ENCODE results near the gene SLC38A11.
A peak's percentile ranks its signal among the peaks of the same experiment; 100 is the strongest.

The SLC38A11 gene

DNA sequence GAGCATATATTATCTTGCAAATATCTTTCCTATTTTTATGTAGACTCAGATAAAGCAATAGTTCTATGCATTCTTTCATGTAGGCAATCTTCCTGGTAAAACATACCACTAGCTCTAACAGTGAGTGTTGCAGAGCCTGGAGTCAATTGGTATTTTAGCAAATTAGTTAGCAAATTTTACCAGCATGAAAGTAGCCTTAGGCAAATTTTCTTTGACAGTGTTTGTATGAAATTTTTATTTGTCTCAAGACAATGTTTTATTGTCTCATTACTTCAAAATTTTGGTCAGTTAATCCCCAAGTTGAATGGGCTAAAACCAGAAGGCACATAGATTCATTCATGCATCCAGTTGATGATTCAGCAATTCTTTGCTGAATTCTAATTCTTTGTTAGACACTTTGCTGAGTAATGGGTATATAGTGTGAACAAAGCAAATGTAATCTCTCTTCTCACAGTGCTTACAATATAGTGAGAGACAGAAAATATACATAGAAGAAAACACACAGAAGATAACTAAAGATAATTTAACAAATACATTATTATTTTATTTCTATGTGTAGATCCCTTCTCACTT is 27.1 kb downstream of the SLC38A11 start:
- H3K9me3 Mint-ChIP-seq = no peaks in the 10 kb centered on the region
- ATAC-seq (replicated peaks; ENCODE audit: extremely low read depth, poor library complexity, severe bottlenecking) = no peak
- DNase-seq (ENCODE audit: low spot score in 2 of 2) = no peak
- H3K4me3 Mint-ChIP-seq = no peak overlapping the region
- peaks cover 2% of the 10 kb centered on the region for H3K36me3 Mint-ChIP-seq (ENCODE audit: insufficient read depth)
- H3K27ac Mint-ChIP-seq (ENCODE audit: low read depth) = no peak overlapping the region
- H3K27me3 Mint-ChIP-seq = no peaks in the 10 kb centered on the region
- H3K4me1 Mint-ChIP-seq = no peaks in the 10 kb centered on the region

DNA sequence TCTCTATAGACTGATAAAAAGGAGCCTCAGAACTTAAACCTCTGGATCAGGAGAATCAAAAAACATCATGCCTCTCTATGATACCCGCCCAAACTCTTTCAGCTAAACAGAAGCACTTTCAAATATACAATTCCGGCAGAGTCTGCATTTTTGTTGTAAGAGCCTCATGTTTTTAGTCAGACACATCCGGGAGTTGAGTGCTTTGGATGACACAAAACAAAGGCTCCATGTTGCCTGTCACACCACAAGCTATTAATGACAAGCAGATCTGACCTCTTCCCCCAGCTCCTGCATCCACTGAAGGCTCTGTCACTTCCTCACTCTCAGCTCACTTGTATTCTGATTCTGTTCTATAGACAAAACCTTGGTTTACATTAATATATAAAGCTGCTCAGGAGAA is 33.2 kb downstream of the SLC38A11 start:
- DNase-seq (ENCODE audit: low spot score in 2 of 2) (no peak), ATAC-seq (replicated peaks; ENCODE audit: extremely low read depth, poor library complexity, severe bottlenecking) (no peak)
- Mint-ChIP-seq H3K4me3 (no peak overlapping the region), H3K4me1 (no peaks in the 10 kb centered on the region), H3K27me3 (no peaks in the 10 kb centered on the region), H3K27ac (ENCODE audit: low read depth) (no peak overlapping the region), H3K9me3 (peaks cover 12% of the 10 kb centered on the region), H3K36me3 (ENCODE audit: insufficient read depth) (peaks cover 4% of the 10 kb centered on the region)

- no peak overlapping the region for H3K27ac Mint-ChIP-seq (ENCODE audit: low read depth)
- no peak for ATAC-seq (replicated peaks; ENCODE audit: extremely low read depth, poor library complexity, severe bottlenecking)
- no peak overlapping the region for H3K4me3 Mint-ChIP-seq
- no peaks in the 10 kb centered on the region for H3K27me3 Mint-ChIP-seq
- no peaks in the 10 kb centered on the region for H3K4me1 Mint-ChIP-seq
- H3K36me3 Mint-ChIP-seq (ENCODE audit: insufficient read depth) = peaks cover 4% of the 10 kb centered on the region
- DNase-seq (ENCODE audit: low spot score in 2 of 2) = no peak
- H3K9me3 Mint-ChIP-seq = peaks cover 12% of the 10 kb centered on the region
These were observed 34.9 kb downstream of the SLC38A11 start for GRCh38 chr2:164920430-164920829.

GRCh38 chr2:164917296-164917903 is 37.9 kb downstream of the SLC38A11 start:
- Mint-ChIP-seq H3K4me3 (no peak overlapping the region), H3K4me1 (no peaks in the 10 kb centered on the region), H3K9me3 (peaks cover 18% of the 10 kb centered on the region), H3K27me3 (no peaks in the 10 kb centered on the region), H3K27ac (ENCODE audit: low read depth) (no peak overlapping the region), H3K36me3 (ENCODE audit: insufficient read depth) (peaks cover 2% of the 10 kb centered on the region)
- ATAC-seq (replicated peaks; ENCODE audit: extremely low read depth, poor library complexity, severe bottlenecking) (no peak), DNase-seq (ENCODE audit: low spot score in 2 of 2) (no peak)

GRCh38 chr2:164915566-164915965 is 39.8 kb downstream of the SLC38A11 start:
- Mint-ChIP-seq H3K4me3 (no peak overlapping the region), H3K27ac (ENCODE audit: low read depth) (no peak overlapping the region), H3K4me1 (no peaks in the 10 kb centered on the region), H3K27me3 (no peaks in the 10 kb centered on the region), H3K9me3 (peaks cover 14% of the 10 kb centered on the region), H3K36me3 (ENCODE audit: insufficient read depth) (peaks cover 2% of the 10 kb centered on the region)
- DNase-seq (ENCODE audit: low spot score in 2 of 2) (no peak), ATAC-seq (replicated peaks; ENCODE audit: extremely low read depth, poor library complexity, severe bottlenecking) (no peak)

GRCh38 chr2:164913640-164914350 is 41.5 kb downstream of the SLC38A11 start:
- Mint-ChIP-seq H3K4me3 (no peak overlapping the region), H3K4me1 (no peaks in the 10 kb centered on the region), H3K27ac (ENCODE audit: low read depth) (no peak overlapping the region), H3K27me3 (no peaks in the 10 kb centered on the region), H3K36me3 (ENCODE audit: insufficient read depth) (no peaks in the 10 kb centered on the region), H3K9me3 (peaks cover 14% of the 10 kb centered on the region)
- ATAC-seq (replicated peaks; ENCODE audit: extremely low read depth, poor library complexity, severe bottlenecking) (no peak), DNase-seq (ENCODE audit: low spot score in 2 of 2) (no peak)

GRCh38 chr2:164913011-164913410 is 42.3 kb downstream of the SLC38A11 start:
- Mint-ChIP-seq H3K4me1 (no peaks in the 10 kb centered on the region), H3K36me3 (ENCODE audit: insufficient read depth) (no peaks in the 10 kb centered on the region), H3K27ac (ENCODE audit: low read depth) (no peak overlapping the region), H3K4me3 (no peak overlapping the region), H3K27me3 (no peaks in the 10 kb centered on the region), H3K9me3 (peaks cover 14% of the 10 kb centered on the region)
- ATAC-seq (replicated peaks; ENCODE audit: extremely low read depth, poor library complexity, severe bottlenecking) = no peak
- DNase-seq (ENCODE audit: low spot score in 2 of 2) = no peak

GRCh38 chr2:164911832-164912231 is 43.5 kb downstream of the SLC38A11 start:
- Mint-ChIP-seq H3K4me3 (no peak overlapping the region), H3K9me3 (peaks cover 8% of the 10 kb centered on the region), H3K27ac (ENCODE audit: low read depth) (no peak overlapping the region), H3K36me3 (ENCODE audit: insufficient read depth) (no peaks in the 10 kb centered on the region), H3K4me1 (no peaks in the 10 kb centered on the region), H3K27me3 (no peaks in the 10 kb centered on the region)
- ATAC-seq (replicated peaks; ENCODE audit: extremely low read depth, poor library complexity, severe bottlenecking) = no peak
- DNase-seq (ENCODE audit: low spot score in 2 of 2) = no peak

DNA sequence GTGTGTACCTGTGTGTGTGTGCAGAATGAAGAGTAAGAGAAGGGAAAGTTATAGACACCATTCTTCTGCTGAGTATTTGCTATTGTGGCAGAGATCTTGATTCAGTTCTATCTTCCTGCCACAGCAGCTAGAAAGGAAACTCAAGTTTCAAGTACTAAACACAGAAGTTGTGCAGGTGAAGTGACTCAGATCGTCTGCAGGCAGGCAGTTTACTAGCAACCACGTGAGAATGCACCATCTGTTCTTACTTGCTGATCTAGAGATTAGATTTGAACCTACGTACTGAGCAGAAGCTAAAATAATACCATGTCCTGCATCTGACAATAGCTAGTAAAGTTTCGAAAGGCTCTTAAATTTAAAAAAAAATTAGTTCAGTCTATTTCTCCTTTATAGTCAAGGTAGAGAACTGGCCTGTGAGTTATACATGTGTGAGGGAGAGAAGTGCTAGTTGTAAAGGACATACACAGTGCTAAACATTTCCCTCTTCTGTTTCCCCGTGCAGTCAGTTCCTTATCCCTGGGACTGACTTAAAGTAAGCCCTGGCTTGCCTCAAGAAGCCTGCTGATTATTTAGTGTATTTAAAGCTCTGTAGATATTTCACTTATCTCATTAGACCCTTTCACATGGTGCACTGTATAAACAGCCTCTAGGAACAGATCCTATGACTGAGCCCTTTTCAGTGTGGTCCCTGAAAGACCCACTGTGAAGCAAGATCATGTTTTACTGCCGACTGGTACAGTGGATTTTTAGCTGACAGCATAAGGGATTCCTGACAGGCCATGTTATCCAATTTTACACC is 45.0 kb downstream of the SLC38A11 start:
- peaks cover 8% of the 10 kb centered on the region for H3K9me3 Mint-ChIP-seq
- no peak for ATAC-seq (replicated peaks; ENCODE audit: extremely low read depth, poor library complexity, severe bottlenecking)
- no peaks in the 10 kb centered on the region for H3K27me3 Mint-ChIP-seq
- DNase-seq (ENCODE audit: low spot score in 2 of 2) = no peak
- H3K4me3 Mint-ChIP-seq = no peak overlapping the region
- H3K4me1 Mint-ChIP-seq = no peaks in the 10 kb centered on the region
- H3K36me3 Mint-ChIP-seq (ENCODE audit: insufficient read depth) = no peaks in the 10 kb centered on the region
- H3K27ac Mint-ChIP-seq (ENCODE audit: low read depth) = no peak overlapping the region

GRCh38 chr2:164906947-164907346 is 48.4 kb downstream of the SLC38A11 start:
- Mint-ChIP-seq H3K27me3 (no peaks in the 10 kb centered on the region), H3K4me1 (no peaks in the 10 kb centered on the region), H3K36me3 (ENCODE audit: insufficient read depth) (no peaks in the 10 kb centered on the region), H3K27ac (ENCODE audit: low read depth) (no peak overlapping the region), H3K9me3 (no peaks in the 10 kb centered on the region), H3K4me3 (no peak overlapping the region)
- no peak for ATAC-seq (replicated peaks; ENCODE audit: extremely low read depth, poor library complexity, severe bottlenecking)
- DNase-seq (ENCODE audit: low spot score in 2 of 2) = no peak

DNA sequence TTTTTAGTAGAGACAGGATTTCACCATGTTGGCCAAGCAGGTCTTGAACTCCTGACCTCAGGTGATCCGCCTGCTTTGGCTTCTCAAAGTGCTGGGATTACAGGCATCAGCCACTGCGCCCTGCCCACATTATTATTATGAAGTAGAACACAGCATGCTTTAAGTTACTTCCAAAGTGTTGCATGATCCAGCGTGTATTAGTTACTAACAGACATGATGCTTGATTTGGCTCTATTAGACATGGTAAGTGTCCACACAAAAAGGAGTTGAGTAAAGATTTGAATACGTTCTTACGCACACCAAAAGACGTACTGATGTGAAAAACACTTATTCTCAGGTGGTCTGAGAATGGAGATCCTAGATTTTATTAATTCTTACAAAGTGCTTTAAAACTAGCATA is 50.0 kb downstream of the SLC38A11 start:
- peak overlapping the region; percentile 32 for H3K27ac Mint-ChIP-seq (ENCODE audit: low read depth)
- no peaks in the 10 kb centered on the region for H3K36me3 Mint-ChIP-seq (ENCODE audit: insufficient read depth)
- ATAC-seq (replicated peaks; ENCODE audit: extremely low read depth, poor library complexity, severe bottlenecking) = no peak
- no peaks in the 10 kb centered on the region for H3K4me1 Mint-ChIP-seq
- no peak for DNase-seq (ENCODE audit: low spot score in 2 of 2)
- H3K4me3 Mint-ChIP-seq = no peak overlapping the region
- H3K9me3 Mint-ChIP-seq = peaks cover 5% of the 10 kb centered on the region
- no peaks in the 10 kb centered on the region for H3K27me3 Mint-ChIP-seq

- ATAC-seq (replicated peaks; ENCODE audit: extremely low read depth, poor library complexity, severe bottlenecking) = no peak
- no peaks in the 10 kb centered on the region for H3K36me3 Mint-ChIP-seq (ENCODE audit: insufficient read depth)
- no peak overlapping the region for H3K27ac Mint-ChIP-seq (ENCODE audit: low read depth)
- H3K9me3 Mint-ChIP-seq = peaks cover 5% of the 10 kb centered on the region
- no peak for DNase-seq (ENCODE audit: low spot score in 2 of 2)
- H3K4me3 Mint-ChIP-seq = no peak overlapping the region
- no peaks in the 10 kb centered on the region for H3K4me1 Mint-ChIP-seq
- no peaks in the 10 kb centered on the region for H3K27me3 Mint-ChIP-seq
These were observed 51.4 kb downstream of the SLC38A11 start for GRCh38 chr2:164903951-164904350.

Data from central memory CD8-positive, alpha-beta T cell (primary cell).